NCI-H526 treated with DMSO at 0.1 percent for 48 hours (cell line): ENCODE measurements around the gene ALPK1.

ENCODE experiments used
- DNase-seq: peaks from one replicate; lab custom pipeline; 2025; lab: John Stamatoyannopoulos, UW

The ALPK1 gene

DNA sequence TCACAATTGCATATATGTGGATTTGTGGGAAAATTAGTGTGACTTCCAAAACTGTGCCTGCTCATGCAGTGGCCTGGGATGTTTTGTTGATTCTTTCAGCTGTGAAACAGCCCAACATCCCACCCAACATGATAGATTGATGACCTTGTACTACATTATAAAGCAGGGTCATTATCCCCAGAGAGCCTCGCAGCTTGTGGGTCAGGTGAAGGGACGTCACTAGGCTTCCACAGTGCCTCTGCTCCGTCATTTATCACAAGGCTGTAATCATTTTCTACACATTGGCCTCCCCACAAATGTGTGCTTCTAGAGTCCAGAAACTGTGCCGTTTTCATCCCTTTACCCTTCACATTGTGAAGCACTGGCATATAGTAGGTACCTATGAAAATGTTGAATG, 31.6 kb downstream of the ALPK1 start:
- no peak for DNase-seq

DNA sequence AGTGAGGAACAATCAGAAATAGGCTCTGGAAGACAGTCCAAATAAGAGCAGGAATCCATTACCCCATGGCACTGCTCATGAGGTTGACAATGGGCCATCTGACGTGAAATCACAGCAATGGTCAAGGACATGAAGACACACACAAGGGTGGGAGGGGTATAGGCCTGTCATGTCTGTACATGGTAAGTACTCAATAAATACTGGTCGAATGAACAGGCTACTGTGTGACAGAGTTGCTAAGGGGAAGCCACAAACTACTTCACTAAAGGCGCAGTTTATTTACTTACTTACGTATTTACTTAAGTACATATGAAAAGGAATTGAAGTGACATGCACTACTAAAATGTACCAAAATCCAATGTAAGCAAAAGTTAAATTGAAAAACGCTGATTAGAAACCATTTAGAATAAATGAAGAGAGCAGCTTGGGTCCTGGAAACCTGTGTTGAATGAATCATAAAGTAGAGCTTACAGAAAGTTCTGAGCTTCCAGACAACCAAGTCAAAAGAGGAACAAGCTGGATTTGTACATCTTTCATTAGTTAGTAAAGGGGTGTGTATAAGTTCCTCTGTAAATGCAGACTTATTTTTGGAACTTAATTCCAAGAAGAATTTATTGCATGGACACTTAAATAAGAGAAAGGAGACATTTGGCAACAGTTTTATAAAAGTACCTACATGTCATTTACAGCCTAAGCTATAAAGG, 32.7 kb downstream of the ALPK1 start:
- no peak for DNase-seq

DNA sequence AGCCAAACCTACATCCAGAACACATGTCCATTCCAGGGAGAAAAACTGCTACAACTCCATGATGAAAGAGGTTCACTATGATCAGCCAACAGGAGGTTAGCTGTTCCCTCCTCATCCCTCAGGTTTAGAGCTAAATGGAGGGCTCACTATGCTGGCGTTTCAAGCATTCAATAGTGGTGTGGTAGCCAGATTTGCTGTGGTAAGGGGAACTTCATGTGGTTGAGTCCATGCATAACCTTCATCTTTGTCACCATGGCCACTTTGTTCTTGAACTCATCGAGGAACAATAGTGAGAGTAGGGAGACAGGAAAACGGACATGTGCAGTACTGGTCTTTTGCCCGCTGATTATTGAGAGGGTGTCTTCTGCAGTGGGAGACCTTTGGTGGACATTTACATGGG, 33.8 kb downstream of the ALPK1 start:
- no peak for DNase-seq

DNA sequence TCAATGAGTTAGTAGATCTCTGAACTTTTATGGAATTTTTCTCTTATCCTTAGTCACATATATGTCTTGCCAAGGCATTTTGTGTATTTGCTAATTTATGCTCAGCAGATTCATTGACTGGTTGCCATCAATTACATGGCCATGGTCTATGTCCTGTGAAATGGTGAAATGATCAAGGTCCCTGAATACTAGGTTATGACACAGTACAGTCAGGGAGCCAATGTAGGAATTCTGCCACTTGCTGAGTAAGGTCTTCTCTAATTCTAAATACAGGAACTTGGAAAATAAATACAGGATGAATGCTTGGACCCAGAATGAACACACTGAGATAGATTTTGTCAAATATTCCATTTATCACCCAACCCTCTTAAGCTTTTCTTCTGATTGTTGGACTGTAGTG, 35.2 kb downstream of the ALPK1 start:
- DNase-seq = no peak

DNA sequence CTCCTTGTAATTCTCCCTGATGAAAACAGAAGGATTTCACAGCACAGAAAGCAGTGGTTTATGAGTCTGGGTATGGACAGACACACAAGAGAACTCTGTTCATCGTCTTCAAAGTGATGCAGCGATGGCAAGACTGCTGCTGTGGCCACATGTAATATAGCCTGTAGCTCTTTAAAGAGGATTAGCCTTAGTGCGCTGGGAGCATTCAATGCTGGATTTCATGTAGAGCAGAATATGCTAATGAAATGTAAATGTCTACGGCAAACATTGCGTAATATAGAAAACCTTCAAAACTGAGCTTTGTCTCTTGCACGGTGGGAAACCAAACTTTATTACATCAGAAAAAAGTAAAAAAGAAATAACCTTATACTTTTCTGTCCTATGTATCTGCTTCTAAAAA, 42.9 kb downstream of the ALPK1 start:
- peak; percentile 68 for DNase-seq

DNA sequence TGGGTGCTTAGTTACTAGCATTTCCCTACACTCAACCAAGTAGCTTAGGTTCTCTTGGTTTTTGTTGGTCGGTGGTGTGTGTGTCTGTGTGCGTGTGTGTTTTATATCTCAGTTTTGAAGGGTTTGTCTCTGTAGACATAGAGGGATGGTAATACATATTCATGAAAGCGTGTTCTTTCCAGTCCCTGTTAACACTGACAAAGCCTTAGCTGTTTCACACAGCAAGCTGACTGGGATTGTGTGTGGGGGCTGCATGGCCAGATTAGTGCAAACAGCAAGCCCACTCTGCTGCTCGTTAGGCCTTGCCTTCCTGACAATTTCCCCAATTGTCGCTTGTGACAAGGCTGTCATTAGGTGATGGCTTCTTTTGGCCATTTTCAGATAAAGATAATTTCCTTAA, 43.9 kb downstream of the ALPK1 start:
- no peak for DNase-seq

DNA sequence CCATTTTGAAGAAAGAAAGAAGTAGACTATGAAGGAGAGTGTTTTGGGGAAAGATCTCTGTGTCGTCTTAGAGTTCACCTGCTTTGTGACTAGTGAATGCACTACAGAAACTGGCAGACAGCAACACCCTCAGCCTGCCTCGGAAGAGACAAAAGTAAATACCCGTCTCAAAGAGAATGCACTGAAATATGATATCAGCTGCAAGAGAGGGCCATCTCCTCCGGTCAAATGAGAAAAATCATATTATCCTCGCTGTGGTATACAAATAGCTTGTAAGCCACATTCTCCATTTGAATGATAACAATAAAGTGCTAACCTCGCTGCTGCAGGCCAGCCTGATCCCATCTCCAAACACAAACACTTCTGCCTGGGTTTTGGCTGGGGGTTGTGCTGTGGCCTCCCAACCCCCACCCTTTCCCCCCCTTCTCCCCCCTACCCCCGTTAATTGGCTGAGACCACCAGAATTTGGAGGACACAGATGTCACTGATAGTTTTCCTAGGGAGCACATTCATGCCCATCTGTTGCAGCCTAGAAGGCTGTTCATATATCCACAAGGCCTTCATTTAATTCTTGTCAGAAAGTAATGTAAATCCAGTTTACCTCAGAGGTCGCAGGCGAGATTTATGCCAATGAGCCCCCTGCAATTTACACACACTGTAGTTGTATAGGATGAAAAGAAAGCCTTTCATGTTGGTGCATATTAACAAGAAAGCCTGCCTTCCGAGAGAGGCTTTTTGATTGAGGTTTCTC, 46.3 kb downstream of the ALPK1 start:
- peak; percentile 77 for DNase-seq

DNA sequence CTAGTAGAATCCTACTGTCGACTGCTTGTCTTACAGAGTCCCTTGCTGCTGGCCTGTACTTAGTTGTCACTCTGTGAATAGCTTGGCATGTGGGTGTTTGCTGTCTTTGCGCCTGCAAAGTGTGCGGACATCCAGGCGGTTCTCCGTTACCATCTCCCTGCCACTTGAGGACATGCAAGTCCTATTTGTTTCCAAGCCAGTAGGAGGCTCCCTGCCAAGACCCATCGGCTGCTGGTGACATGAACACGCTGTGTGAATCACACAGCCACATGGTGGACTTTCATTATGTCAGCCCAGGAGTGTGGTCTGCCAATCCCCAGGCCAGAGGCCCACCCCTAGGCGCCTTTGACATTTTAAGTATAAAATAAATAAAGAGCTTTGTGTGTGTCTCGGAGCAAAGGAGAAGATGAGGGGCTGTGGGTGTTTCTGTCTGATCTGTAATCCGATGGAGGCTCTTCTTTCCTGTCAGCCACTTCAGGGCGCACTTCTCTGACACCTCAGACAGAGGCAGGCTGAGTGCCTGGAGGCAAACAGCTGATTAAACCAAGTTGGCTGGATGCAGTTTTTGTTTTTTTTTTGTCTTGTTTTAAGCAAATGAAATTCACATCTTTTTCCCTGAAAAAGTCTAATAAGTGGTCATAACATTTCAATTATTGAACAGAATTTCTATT, 51.5 kb downstream of the ALPK1 start:
- peak; percentile 67 for DNase-seq

DNA sequence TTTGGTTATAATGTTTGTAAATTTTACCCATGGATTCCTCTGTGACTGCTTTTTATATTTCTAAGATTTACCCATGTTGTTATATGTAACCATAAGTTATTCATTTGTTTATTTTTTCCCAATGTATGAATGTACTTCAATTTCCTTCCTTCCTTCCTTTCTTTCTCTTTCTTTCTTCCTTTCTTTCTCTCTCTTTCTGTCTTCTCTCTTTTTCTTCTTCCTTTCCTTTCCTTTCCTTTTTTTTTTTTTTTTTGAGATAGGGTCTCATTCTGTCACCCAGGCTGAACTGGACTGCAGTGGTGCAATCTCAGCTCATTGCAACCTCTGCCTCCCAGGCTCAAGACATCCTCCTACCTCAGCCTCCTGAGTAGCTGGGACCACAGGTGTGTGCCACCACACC, 55.6 kb downstream of the ALPK1 start:
- no peak for DNase-seq

DNA sequence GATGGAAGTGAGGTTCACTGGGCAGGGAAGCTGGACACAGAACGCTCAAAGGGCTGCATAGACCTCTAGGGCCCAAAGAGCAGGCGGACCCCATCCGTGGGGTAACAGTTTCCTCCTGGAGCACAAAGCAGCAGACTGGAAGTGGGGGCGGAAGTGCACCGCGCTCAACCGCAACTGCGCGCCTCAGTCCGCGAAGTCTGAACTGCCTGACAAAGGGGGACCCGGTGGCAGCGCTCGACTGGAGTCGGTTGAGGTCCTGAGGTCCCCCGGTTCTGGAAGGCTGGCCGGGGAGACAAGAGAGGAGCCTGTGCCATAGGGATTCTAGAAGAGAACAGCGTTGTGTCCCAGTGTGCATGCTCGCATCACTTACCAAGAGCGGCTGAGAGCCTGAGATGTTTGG, 58.5 kb downstream of the ALPK1 start:
- DNase-seq = no peak

DNA sequence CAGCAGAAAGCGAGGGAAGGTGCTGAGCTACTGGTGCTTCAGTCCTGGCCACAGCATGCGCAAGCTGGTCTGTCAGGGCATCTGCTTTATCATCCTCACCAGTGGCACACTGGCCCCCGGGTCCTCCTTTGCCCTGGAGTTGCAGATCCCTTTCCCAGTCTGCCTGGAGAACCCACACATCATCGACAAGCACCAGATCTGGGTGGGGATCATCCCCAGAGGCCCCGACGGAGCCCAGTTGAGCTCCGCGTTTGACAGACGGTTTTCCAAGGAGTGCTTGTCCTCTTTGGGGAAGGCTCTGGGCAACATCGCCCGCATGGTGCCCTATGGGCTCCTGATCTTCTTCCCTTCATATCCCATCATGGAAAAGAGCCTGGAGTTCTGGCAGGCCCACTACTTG, 60.3 kb downstream of the ALPK1 start:
- no peak for DNase-seq

DNA sequence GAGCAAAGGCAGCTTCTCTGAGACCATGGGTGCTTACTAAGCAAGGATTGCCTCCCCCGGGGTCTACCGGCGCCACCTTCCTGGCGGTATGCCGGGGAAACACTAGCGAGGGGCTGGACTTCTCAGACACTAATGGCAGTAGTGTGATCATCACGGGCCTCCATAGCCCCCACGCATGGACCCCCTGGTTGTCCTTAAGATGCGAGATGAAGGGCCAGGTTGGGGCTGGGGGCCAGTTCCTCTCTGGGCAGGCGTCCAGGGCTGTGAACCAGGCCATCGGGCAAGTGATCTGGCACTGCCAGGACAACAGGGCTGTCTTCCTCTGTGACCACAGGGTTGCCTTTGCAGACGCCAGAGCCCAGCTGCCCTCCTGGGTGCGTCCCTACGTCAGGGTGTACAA, 60.7 kb downstream of the ALPK1 start:
- DNase-seq = no peak

DNA sequence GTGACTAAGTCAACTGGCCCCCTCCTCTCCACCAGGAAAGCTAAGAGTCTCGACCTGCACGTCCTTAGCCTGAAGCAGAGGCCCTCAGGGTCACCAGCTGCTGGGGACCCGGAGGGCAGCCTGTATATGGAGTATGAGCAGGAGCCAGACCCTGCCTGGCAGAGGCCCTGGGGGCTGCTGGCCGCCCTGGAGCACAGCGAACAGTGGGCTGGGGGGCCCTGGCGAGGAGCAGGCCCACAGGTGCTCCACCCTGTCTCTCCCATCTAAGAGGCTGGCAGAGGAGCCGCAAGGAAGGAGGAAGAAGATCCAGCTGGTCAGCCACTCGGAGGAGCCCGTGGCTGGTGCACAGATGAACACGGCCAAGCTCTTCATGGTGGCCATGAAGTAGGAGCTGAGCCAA, 61.2 kb downstream of the ALPK1 start:
- DNase-seq = no peak

DNA sequence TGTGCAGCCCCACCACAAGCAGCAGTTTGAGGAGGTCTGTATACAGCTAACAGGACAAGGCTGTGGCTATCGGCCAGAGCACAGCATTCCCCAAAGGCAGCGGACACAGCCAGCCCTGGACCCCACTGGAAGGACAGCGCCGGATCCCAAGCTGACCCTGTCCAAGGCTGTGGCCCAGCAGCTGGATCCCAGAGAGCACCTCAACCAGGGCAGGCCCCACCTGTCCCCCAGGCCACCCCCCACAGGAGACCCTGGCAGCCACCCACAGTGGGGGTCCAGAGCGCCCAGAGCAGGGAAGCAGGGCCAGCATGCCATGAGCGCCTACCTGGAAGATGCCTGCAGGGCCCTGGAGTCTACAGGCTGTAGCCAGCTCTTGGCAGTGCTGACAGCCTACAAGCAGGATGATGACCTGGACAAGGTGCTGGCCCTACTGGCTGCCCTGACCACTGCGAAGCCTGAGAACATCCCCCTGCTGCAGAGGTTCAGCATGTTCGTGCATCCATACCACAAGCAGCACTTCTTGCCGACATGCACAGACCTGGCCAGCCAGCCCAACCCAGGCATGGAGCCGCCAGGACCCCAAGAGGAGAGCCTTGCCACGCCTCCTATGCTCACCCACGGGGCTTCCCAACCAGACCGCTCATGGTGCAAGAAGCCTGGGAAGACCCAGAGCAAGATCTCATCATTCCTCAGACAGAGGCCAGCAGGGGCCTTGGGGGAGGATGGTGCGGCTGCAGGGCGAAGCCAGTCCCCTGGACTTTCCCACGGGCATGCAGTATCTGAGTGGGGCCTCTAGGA, 62.0 kb downstream of the ALPK1 start:
- no peak for DNase-seq

DNA sequence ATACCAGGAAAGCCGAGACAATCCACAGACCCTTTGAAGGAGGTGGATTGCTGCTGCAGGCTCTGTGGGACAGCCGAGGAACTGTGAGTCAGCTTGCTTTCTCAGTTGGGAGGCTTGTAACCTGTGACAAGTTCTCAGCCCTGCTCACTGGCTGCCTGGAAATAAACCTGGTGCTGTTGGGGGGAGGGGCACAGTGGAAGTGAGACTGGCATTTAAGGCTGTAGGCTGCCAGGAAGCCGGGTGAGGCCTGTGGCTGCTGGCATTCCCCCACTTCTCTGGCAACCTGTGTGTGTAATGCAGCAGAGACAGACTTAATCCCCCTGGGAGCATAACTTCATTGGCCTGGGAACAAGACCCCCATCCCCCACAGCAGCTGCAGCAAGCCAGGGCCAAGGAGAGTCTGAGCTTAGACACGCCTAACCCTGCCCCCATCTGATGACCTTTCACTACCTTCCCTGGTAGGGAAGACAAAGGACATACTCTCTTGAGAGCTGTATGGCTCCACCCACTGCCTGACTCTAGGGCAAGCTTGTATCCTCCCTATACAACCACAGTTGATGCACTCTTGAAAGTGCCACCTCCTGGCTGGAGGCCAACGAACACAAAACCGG, 64.1 kb downstream of the ALPK1 start:
- no peak for DNase-seq

DNA sequence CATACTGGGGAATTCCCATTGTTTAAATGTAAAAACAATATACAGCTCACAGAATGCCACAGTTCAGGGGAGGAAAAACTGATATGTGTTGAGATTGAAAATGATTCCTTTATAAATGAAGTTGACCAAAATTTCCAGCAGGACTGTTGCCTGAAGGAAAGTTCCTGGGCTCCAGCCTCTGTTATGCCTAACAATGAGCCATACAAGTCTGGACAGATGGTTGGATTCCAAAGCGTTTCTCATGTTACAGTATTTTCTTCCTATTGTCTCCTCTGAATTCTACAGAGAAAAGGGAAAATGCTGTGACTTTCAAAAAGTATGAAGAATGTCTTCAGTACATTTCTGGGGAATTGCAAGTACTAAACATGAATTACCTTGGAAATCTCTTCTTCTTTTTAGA, 73.3 kb downstream of the ALPK1 start:
- DNase-seq = no peak

DNA sequence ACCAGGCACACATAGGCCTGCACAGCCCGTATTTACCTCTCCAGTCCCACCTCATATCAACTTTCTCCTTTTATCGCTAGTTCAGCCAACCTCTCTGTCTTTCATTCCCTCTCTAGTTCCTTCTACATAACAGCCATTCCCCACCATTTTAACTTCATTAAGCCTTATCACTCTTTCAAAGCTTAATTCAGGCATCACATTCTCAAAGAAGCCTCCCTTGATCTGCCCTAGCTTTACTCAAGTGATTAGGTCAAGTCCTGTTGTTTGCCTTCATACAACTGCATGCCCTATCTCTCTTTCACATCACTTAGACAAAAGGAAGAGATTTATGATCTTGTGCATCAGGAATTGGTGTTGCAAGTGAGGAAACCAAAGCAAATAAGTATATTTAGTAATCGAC, 74.2 kb downstream of the ALPK1 start:
- no peak for DNase-seq

DNA sequence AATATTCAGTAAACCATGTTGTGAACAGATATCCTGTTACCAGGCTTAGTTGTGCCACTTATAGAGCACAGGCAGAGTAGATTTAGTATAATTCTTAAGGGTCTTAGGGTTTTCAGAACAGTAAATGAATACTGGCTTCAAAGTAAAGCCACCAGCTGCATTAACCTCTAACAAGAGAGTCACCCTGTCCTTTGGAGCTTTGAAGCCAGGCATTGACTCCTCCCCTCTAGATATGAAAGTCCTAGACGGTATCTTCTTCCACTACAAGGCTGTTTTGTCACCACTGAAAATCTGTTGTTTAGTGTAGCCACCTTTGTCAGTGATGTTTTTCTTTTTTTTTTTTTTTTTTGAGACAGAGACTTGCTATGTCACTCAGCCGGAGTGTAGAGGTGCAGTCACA, 77.7 kb downstream of the ALPK1 start:
- DNase-seq = no peak

DNA sequence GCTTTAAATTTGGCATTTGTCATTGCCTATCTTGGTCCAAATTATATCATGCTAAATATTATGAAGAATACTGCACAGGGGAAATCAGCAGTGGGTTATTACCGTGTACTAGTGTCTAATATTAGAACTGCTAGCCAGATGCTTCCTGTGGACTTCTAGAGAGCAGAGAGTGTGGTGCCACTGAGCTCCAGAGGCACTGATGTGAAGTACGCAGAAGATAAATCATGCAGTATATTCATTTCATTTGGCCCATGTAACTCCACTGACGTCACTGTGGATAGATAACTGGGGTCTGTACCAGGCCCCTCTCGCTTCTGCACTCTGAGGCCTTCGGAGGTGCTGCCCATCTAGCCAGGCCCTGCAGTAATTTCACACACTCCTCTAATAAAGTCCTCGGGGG, 80.0 kb downstream of the ALPK1 start:
- no peak for DNase-seq

DNA sequence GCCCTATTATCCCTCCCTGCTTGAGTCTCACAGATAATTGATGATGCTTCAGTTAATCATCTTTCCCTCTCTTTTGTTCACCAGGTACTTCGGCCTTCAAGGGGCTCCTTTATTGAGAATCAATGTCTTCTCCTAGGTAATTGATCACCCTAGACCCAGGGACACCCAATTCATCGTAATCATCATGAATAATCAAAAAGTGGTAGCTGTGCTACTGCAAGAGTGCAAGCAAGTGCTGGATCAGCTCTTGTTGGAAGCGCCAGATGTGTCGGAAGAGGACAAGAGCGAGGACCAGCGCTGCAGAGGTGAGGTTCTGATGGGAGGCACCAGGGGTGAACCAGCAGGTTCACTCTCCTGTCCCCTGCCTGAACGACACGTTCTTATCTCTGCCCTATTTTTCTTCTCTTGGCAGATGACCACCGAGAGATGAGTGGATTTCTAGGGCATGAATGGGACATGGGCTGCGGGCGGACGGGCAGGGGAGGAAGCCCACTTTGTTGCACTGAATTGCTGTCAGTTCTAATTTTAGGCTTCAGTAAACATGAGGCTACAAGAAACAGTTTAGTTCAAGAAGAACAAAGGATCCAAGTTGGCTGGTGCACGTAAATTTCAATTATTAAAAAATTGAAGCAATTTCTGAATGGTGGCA, 80.5 kb downstream of the ALPK1 start:
- no peak for DNase-seq

DNA sequence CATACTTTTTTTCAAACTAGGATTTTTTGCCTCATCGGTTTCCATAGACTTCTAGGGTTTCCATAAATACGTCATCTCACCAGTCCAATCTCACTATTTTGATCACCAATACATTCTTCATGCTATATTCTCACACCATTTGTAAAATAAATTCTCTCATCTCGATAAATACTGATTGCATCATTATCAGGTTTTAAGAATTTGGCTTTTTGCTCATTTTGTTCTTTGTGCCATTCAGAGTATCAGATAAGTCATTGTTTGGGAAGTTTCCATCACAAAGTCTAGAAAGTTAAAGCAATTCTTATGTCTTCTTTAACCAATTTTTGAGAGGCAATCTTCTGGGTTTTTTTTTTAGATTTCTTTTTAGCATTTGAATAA, 81.1 kb downstream of the ALPK1 start:
- no peak for DNase-seq

DNA sequence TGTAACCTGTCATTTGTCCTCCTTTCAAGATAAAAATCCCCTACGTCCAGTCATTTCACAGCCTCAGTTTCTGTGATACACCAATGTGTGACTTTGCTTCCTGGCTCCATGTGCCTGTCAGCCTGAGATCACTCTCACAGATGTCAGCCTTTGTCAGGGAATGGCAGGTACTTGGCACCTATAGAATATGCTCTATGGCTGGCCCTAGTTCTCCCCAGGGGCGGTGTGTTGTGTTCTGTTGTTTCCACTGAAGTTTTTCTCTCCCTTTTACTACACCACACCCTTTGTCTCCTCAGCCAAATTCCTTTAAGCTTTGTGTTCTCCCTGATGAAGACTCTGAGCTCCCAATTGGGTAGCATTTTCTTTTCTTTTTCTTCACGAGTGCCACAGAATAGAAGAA, 81.7 kb downstream of the ALPK1 start:
- DNase-seq = no peak
